OCI-LY3 (cell line): ENCODE data around the gene HIP1R.
A peak's percentile ranks its signal among the peaks of the same experiment; 100 is the strongest.

ENCODE experiments used
- H2AFZ ChIP-seq: fragments of 200-600, 300-600 bp; shearing (Covaris generic); 2 replicates; pipeline ENCODE4 v1.6.0; 2014; ENCODE audit warnings: antibody characterized with exemption, low read depth, low read length
- H3K27ac ChIP-seq: fragments of 200-600, 300-600 bp; sonication (generic); 2 replicates; pipeline ENCODE4 v1.5.1; 2014; ENCODE audit warnings: mild to moderate bottlenecking, low read length, moderate library complexity, mixed read lengths
- H3K27me3 ChIP-seq: fragments of 200-600, 300-600 bp; sonication (generic); 2 replicates; pipeline ENCODE4 v1.6.1; 2014; ENCODE audit warnings: low read depth, low read length, mixed read lengths
- H3K36me3 ChIP-seq: fragments of 200-600, 300-600 bp; sonication (generic); replicated peaks from 2 replicates; pipeline ENCODE3; 2014; ENCODE audit warnings: low read depth, low read length, mixed read lengths
- H3K4me1 ChIP-seq: fragments of 300-600, 200-600 bp; sonication (generic); 2 replicates; pipeline ENCODE4 v1.6.1; 2014; ENCODE audit warnings: low read length, mixed read lengths
- H3K4me2 ChIP-seq: fragments of 200-600, 300-600 bp; sonication (generic); 2 replicates; pipeline ENCODE4 v1.6.1; 2014; ENCODE audit warnings: low read length, mixed read lengths
- H3K4me3 ChIP-seq: fragments of 300-600, 200-600 bp; sonication (generic); 2 replicates; pipeline ENCODE4 v1.5.1; 2014; ENCODE audit warnings: antibody characterized with exemption, mild to moderate bottlenecking, low read length, moderate library complexity
- H3K79me2 ChIP-seq: fragments of 300-600, 200-600 bp; shearing (Covaris generic); 2 replicates; pipeline ENCODE4 v1.6.1; 2014; ENCODE audit warnings: mild to moderate bottlenecking, low read length, mixed read lengths
- H3K9ac ChIP-seq: fragments of 300-600, 200-600 bp; shearing (Covaris generic); 2 replicates; pipeline ENCODE4 v1.6.0; 2014; ENCODE audit warnings: mild to moderate bottlenecking, low read length, moderate library complexity
- H3K9me3 ChIP-seq: fragments of 200-600, 300-600 bp; shearing (Covaris generic); 2 replicates; pipeline ENCODE4 v1.6.1; 2014; ENCODE audit warnings: low read length, mixed read lengths; ENCODE audit not compliant: insufficient read depth
- H4K20me1 ChIP-seq: fragments of 200-600, 300-600 bp; sonication (generic); 2 replicates; pipeline ENCODE4 v1.6.1; 2016; ENCODE audit warnings: low read length, mixed read lengths; ENCODE audit not compliant: insufficient read depth
- CTCF ChIP-seq: fragments of 200-600, 300-600 bp; sonication (generic); IDR thresholded peaks from 2 replicates; pipeline ENCODE4 v1.5.1; 2014; ENCODE audit warnings: antibody characterized with exemption, low read length, low read depth
- EZH2phosphoT487 ChIP-seq: fragments of 200-600 bp; shearing (Covaris generic); IDR thresholded peaks from 2 replicates; pipeline ENCODE4 v1.6.1; 2018; ENCODE audit warnings: antibody characterized with exemption, mixed run types, low read depth

The HIP1R gene

GRCh38 chr12:122858591-122859302, 23.5 kb downstream of the HIP1R start:
- Histone ChIP-seq H3K79me2 (no peaks in the 10 kb centered on the region), H3K9me3 (no peaks in the 10 kb centered on the region), H3K36me3 (no peaks in the 10 kb centered on the region), H4K20me1 (no peaks in the 10 kb centered on the region), H3K4me2 (no peak overlapping the region), H3K27ac (no peak overlapping the region), H2AFZ (no peak overlapping the region), H3K27me3 (no peaks in the 10 kb centered on the region), H3K9ac (no peak overlapping the region), H3K4me3 (no peak overlapping the region), H3K4me1 (no peaks in the 10 kb centered on the region)
- TF ChIP-seq EZH2phosphoT487: no peak
- no peak for TF ChIP-seq CTCF

GRCh38 chr12:122859303-122860039, 24.2 kb downstream of the HIP1R start:
- H3K27me3 ChIP-seq: no peaks in the 10 kb centered on the region
- no peak for TF ChIP-seq EZH2phosphoT487
- TF ChIP-seq CTCF: no peak
- H3K9ac ChIP-seq: no peak overlapping the region
- no peaks in the 10 kb centered on the region for H3K4me1 ChIP-seq
- no peaks in the 10 kb centered on the region for H3K9me3 ChIP-seq
- H3K4me2 ChIP-seq: no peak overlapping the region
- H2AFZ ChIP-seq: no peak overlapping the region
- H3K79me2 ChIP-seq: no peaks in the 10 kb centered on the region
- no peak overlapping the region for H3K4me3 ChIP-seq
- no peaks in the 10 kb centered on the region for H3K36me3 ChIP-seq
- H3K27ac ChIP-seq: no peak overlapping the region
- no peaks in the 10 kb centered on the region for H4K20me1 ChIP-seq

GRCh38 chr12:122860040-122860853, 25.0 kb downstream of the HIP1R start:
- Histone ChIP-seq H3K79me2 (no peaks in the 10 kb centered on the region), H2AFZ (no peak overlapping the region), H3K27me3 (no peaks in the 10 kb centered on the region), H4K20me1 (no peaks in the 10 kb centered on the region), H3K9me3 (no peaks in the 10 kb centered on the region), H3K27ac (no peak overlapping the region), H3K4me2 (no peak overlapping the region), H3K4me1 (no peaks in the 10 kb centered on the region), H3K36me3 (no peaks in the 10 kb centered on the region), H3K4me3 (no peak overlapping the region), H3K9ac (no peak overlapping the region)
- TF ChIP-seq CTCF (peak; percentile 88), EZH2phosphoT487 (no peak)
